GM12892 (cell line): Measurements from ENCODE around the gene TAF11L14.

ENCODE experiments used
- POLR2A ChIP-seq: IDR thresholded peaks from 2 replicates; pipeline ENCODE4 v1.6.1; 2011; ENCODE audit warnings: low read depth, low read length, control low read depth
- POLR2AphosphoS5 ChIP-seq: IDR thresholded peaks from 2 replicates; pipeline ENCODE4 v1.6.1; 2011; ENCODE audit warnings: low read depth, low read length, control low read depth

- TF ChIP-seq POLR2AphosphoS5 (no peak), POLR2A (no peak)
These were observed 31.6 kb downstream of the TAF11L14 start for GRCh38 chr5:17665836-17666235.
